ENCODE data around the gene GP1BA. TPM values are rescaled to one million over a fixed set of nuclear protein-coding genes. Genes with fewer than 3 reads are reported as not detected.

The GP1BA gene
- total and polyA plus RNA-seq, 10 of the 15 experiments (the other 5 are each of a cell fraction or from before 2014, with no cell fraction given), result 0.04 to 0.67 (median 0.28) TPM; not detected in 1

- TF ChIP-seq, protein P1, sequence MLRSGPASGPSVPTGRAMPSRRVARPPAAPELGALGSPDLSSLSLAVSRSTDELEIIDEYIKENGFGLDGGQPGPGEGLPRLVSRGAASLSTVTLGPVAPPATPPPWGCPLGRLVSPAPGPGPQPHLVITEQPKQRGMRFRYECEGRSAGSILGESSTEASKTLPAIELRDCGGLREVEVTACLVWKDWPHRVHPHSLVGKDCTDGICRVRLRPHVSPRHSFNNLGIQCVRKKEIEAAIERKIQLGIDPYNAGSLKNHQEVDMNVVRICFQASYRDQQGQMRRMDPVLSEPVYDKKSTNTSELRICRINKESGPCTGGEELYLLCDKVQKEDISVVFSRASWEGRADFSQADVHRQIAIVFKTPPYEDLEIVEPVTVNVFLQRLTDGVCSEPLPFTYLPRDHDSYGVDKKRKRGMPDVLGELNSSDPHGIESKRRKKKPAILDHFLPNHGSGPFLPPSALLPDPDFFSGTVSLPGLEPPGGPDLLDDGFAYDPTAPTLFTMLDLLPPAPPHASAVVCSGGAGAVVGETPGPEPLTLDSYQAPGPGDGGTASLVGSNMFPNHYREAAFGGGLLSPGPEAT (IDR thresholded peaks at IDR 0.05; ENCODE audit: low read depth), result no peak
- no peak for TF ChIP-seq BCL11A (IDR thresholded peaks at IDR 0.05; ENCODE audit: low read depth, low read length)
- no peak for TF ChIP-seq RAD51 (IDR thresholded peaks at IDR 0.05)
- TF ChIP-seq ZNF622 (IDR thresholded peaks at IDR 0.05), result no peak
- TF ChIP-seq WRNIP1 (IDR thresholded peaks at IDR 0.05; ENCODE audit: borderline replicate concordance, low read depth, low read length), result no peak
- TF ChIP-seq MLLT1 (IDR thresholded peaks at IDR 0.05), result no peak
- peak; percentile 76; the same call in 1 of the 2 replicates for TF ChIP-seq ZBTB40 (IDR thresholded peaks at IDR 0.05; ENCODE audit: borderline replicate concordance)
- peak; percentile 67 for TF ChIP-seq POLR2A (IDR thresholded peaks at IDR 0.05; ENCODE audit: low read depth, low read length)
- no peak for TF ChIP-seq ZBTB11 (CRISPR knock-in tag; IDR thresholded peaks at IDR 0.05)
- no peak for TF ChIP-seq SRF (IDR thresholded peaks at IDR 0.05; ENCODE audit: low read depth in 2 of 2, low read length in 2 of 2)
- peak; percentile 48; the same call in 1 of the 2 replicates for TF ChIP-seq GABPA (IDR thresholded peaks at IDR 0.05; ENCODE audit: low read depth)
- TF ChIP-seq NR2C2 (IDR thresholded peaks at IDR 0.05; ENCODE audit: borderline replicate concordance, control insufficient read depth, insufficient read length, low read depth), result no peak
- TF ChIP-seq SUPT20H (IDR thresholded peaks at IDR 0.05; ENCODE audit: borderline replicate concordance, control insufficient read depth, low read depth, low read length), result no peak
- peak; percentile 100 for TF ChIP-seq PKNOX1 (IDR thresholded peaks at IDR 0.05)
- TF ChIP-seq RCOR1 (conservative IDR thresholded peaks at IDR 0.05; ENCODE audit: low read depth, low read length), result 0 out of 2 replicates have a peak, but pooled peaks have one; percentile 61
Measured at GRCh38 chr17:4966844-4967538, 34.9 kb downstream of the GP1BA start (continued).
